ENCODE data around the gene SIK3.
A peak's percentile ranks its signal among the peaks of the same experiment; 100 is the strongest.
"Not testable (repeated sequence)": the region's sequence is repeated elsewhere in the genome, so short reads cannot be mapped to it uniquely, and the experiment has no call there.

Gene SIK3

DNA sequence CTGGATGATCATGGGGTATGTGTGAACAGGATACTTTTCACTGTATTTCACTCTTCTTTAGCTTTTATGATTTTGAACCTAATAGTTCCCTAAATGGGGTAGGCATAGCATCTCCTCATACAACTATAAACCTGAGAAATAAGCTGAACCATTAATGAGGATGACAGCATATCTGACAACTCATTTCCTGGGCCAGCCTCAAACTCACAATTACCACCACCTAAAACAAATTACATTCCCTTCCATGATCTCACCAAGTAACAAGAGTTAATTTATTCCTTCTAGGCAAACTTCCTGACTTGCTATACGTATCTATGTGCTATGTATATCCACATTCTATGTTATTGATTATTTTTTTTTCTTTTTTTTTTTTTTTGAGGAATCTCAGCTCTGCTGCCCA lies 23.0 kb downstream of the SIK3 start:
- DNase-seq: no peak

DNA sequence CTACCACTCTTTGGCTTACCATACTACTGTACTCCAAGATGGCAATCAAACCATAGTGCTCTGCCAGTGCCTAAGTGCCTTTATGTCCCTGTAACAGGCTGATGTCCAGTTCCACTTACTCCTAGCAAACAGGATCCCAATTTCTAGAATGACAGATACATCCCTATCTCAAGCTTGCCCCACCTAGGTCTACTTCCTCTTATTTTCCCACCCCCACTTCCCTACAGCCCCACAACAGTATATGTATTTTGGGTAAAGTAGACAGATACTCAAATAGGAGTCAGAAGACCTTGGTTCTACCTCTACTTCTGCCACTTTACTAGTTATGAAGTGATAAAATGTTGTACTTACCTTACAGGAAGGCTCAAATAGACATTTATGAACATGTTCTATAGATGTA lies 24.1 kb downstream of the SIK3 start:
- DNase-seq: peak; percentile 32 to 42

GRCh38 chr11:117073539-117073938 lies 24.7 kb downstream of the SIK3 start:
- DNase-seq: no peak

DNA sequence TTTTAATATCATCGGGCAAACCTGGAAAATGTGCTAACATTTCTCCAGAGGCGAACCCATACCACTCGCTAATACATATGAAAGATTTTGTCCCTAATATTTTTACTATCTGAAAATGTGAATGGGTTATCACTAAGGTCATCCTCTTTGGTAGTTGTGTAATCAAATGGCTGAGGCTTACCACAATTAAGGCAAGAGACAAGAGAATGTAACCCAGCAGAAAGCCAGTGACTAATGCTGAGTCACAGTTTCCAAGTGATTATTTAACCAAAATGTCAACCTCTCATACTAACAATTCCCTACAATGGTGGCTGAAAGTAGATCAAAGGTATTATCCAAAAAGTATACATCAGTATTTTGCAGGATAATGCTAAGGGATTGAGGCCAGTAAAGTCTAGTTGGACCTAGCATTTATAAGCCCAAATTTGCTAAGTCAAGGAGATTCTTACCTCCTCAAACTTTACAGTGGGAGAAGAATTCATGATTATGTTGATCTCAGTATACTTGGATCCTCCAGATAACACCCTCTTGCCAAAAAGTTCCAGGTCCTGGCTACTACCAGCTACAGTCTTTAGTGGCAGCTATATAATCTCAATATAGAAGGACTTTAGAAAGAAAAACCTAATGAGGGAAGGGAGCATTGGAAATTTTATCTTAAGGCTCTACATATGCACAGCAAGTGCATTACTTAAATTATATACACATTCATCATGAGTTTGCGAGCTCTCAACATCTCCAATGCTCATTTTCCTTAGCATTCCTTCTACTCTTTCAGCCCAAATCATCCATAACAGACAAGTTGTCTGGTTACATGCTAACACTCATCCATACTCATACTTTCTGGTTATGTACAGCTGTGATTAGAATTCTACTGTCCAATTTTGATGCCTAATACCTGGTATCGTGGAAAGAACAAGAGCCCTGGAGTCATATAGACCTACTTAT lies 25.4 kb downstream of the SIK3 start:
- peak; percentile 65 to 76 for DNase-seq

- no peak for DNase-seq
These were observed 26.9 kb downstream of the SIK3 start for GRCh38 chr11:117071344-117071787.

- no peak for DNase-seq
These were observed 28.2 kb downstream of the SIK3 start for GRCh38 chr11:117070016-117070415.

DNA sequence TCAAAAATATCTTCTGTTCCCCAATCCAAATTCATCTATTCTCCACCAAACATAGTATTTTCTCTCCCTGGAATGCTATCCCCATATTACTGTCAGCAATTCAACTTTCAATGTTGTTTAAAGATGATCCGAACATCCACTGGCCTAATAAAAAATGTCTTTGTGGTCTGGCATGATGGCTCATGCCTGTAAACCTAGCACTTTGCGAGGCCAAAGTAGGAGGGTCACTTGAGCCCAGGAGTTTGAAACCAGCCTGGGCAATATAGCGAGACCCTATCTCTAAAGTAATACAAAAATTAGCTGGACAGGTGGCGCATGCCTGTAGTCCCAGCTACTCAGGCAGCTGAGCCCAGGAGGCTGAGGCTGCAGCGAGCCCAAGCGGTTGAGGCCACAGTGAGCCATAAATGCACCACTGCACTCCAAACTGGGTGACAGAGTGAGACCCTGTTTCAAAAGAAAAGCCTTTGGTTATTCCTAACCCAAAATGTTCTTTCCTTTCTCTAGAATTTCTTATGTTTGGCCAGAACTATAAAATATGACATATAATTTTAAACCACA lies 29.8 kb downstream of the SIK3 start:
- no peak for DNase-seq

- DNase-seq: no peak
These were observed 31.3 kb downstream of the SIK3 start for GRCh38 chr11:117066959-117067358.

DNA sequence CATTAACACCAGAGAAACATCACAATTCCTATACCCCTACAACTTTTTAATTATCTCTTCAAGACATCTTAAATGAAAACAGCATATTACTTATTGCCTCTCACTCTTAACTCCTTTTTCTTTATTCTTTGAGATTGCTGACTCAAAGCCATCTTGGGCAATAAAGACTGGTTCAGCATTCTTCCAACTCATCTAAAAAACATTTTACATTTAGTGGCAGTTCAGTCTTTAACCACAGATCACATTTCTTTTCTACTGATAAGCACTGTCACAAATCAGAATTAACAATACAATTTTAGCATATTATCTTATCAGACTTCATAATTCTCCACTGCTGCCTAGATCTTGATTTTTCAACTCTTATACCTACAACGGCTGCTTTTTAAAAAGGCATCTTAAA lies 34.0 kb downstream of the SIK3 start:
- peak in 1 of 2 experiments; percentile 16 for DNase-seq

DNA sequence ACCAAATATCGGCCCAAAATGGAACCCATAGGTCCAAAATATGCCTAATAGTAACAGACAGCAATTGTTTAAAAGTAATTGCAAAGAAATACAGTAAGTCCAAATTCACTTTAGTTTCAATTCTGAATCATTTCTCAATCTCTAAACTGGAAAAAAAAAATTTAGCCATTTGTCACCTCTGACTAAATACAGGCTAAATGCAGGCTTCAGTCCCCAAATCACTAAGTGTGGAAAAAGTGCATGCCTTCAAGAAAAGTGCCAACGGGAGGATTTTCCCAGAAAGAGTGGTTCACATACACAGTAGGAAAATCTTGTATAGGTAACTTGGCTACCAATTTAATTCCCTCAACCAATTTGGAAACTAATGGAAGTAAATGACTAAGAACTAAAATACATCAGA lies 35.7 kb downstream of the SIK3 start:
- DNase-seq: no peak

- DNase-seq: no peak
These were observed 37.0 kb downstream of the SIK3 start for GRCh38 chr11:117061256-117061655.

GRCh38 chr11:117059611-117060148 lies 38.5 kb downstream of the SIK3 start:
- no peak for DNase-seq

DNA sequence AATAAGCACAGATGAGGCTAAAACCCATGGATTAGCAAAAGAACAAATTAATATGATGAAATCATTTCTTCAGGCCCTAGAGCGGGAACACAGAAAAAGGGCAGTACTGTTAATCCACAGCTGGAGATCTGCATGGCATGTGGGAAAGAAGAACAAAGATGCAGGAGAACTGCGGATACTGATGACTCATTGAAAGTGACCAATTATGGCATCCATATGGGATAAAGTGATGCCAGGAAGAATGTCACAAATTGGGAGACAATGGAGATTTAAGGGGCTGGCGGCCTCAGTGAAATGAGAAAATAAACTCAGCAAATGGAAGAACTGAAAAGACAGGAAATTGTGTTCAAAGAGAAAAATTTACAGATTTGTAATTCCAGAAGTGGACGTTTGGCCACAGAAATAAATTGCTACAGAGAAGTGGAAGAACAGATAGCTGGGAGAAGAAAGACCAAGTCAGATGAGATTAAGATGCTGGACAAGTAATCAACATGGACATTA lies 39.4 kb downstream of the SIK3 start:
- no peak for DNase-seq

- DNase-seq: no peak
These were observed 40.5 kb downstream of the SIK3 start for GRCh38 chr11:117057727-117058126.

DNA sequence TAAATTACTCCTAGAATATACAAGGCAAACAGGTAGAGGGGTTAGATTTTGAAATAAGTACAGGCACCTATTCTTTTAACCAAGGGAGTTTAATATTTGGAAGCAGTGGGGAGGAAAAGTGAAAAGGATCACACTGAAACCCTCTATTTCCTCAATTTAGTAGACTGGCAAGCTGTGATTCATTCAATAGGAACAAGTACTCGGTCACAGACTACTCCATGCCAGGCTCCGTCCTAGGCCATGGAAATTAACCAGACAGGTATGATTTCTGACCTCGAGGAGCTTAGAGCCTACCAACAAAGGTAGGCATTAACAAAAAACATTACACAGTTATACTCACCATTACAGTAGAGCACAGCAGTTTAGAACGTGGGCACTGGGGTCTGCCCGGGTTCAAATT lies 40.9 kb downstream of the SIK3 start:
- DNase-seq: no peak

DNA sequence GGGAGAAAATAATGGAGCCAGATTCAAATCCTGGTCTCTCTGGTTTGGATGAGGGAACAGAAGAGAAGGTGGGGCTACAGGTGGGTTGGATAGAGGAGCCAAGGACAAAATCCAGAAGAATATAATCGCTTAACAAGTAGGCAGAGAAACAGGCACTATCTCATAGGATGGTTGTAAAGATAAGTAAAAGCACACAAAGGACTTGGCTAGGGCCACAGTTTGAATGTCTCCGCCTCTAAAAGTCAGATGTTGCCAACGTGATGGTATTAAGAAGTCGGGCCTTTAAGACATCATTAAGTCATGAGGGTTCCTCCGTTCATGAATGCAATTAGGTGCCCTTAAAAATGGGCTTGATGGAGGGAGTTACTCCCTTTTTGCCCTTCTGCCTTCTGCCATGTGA lies 42.8 kb downstream of the SIK3 start:
- no peak for DNase-seq

DNA sequence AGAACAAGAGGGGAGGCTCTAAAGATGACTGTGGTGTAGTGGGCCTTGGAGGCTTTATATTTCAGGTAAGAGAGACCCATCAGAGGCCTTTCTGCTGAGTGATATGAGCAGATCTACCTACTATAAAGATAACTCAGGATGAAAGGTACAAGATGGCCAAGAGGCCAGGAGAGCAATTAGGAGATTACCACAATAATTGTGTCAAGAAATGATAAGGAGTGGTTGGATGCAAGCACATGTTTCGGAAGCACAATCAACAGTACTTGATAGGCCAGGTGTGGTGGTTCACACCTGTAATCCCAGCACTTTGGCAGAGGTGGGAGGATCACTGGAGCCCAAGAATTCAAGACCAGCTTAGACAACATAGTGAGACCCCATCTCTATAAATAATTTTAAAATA lies 43.8 kb downstream of the SIK3 start:
- no peak for DNase-seq

- DNase-seq: no peak
These were observed 45.8 kb downstream of the SIK3 start for GRCh38 chr11:117052196-117053149.

GRCh38 chr11:117050121-117050520 lies 48.1 kb downstream of the SIK3 start:
- DNase-seq: not testable (repeated sequence)

DNA sequence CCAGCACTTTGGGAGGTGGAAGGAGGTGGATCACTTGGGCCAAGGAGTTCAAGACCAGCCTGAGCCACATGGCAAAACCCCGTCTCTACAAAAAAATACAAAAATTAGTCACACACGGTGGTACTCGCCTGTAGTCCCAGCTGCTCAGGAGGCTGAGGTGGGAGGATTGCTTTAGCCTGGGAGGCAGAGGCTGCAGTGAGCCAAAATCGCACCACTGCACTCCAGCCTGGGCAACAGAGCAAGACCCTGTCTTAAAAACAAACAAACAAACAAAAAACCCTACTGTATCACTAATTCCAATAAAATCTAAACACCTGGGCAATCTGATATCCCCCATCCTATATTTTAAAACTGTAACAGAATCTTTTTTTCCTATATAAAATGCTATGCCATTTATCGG lies 51.6 kb downstream of the SIK3 start:
- not testable (repeated sequence) for DNase-seq

- DNase-seq: no peak
These were observed 52.3 kb downstream of the SIK3 start for GRCh38 chr11:117045956-117046355.

- no peak for DNase-seq
These were observed 53.0 kb downstream of the SIK3 start for GRCh38 chr11:117045196-117045595.

All from Kasumi-1 (cell line).